ENCODE data around the gene NUDC. TPM values are rescaled to one million over a fixed set of nuclear protein-coding genes. Genes with fewer than 3 reads are reported as not detected.

The NUDC gene
- total RNA-seq, result 27.2 and 44.3 TPM in 2 replicates

GRCh38 chr1:26921540-26922430 is at the start of gene NUDC:
TSS of gene NUDC (plus strand) at chr1:26921743. CDS start at chr1:26921849, 106 bp downstream.

DNA sequence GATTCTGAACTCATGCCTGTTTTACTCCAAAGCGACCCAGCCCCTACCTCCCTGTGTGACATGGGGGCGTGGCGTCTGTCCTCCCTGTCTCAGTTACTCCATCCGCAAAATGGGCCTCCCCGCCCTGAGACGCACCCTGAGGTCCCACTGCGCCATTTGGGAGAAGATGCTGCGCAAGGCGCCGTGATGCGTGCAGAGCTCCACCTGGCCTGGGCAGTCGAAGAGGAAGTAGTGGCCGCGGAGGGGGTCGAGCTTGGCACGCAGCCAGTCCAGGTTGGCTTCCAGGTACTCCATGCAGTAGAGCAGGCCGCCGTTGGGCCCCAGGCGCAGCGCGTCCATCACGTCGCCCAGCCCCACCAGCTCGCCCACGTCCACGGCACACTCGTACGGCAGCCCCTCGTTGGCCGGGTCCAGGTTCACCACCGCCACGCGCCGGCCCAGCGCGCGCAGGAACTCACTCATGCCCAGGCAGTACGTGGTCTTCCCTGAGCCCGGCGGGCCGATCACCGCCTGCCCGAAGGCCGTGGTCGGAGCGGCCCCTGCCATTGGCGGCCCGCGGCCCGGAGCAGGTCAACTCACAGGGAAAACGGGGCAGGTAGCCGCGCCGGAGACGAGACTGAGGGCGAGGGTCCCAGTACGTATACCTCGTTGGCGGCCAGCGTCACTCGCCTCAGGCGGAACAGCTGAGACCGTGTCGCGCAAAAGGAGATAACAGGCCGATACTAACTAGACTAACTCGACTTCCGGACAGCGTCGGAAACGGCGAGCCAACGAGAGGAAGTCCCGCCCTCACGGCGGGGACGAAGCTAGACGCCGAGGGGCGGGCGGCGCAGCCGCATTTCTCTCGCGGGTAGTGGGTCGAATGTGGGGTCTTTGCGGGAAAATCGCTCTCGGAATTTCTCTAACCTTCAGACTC is 31.7 kb upstream of the NUDC start, which contains the start of gene GPN2:
GPN2 (minus strand) TSS at position 733 of the 916 bp plus-strand sequence; CDS start at position 546, 187 bp downstream.

GRCh38 chr1:26900001-26900814 is 21.3 kb upstream of the NUDC start, which contains the start of gene GPATCH3:
TSS of gene GPATCH3 (minus strand) at chr1:26900467. CDS start at chr1:26900442, 25 bp downstream.

GRCh38 chr1:26913754-26914619 is 7.6 kb upstream of the NUDC start, which contains the start of gene NR0B2:
TSS of gene NR0B2 (minus strand) at chr1:26913975. CDS start at chr1:26913940, 35 bp downstream.

GRCh38 chr1:26959722-26960624 is 38.4 kb downstream of the NUDC start, which contains the start of gene KDF1:
TSS of gene KDF1 (minus strand) at chr1:26960468. CDS start at chr1:26952380, 8,088 bp downstream.

GRCh38 chr1:26993237-26994019 is 71.9 kb downstream of the NUDC start, which contains the start of gene TRNP1:
TSS of gene TRNP1 (plus strand) at chr1:26993692. CDS start at chr1:26993787, 95 bp downstream.

Other genes starting within 250 kb of the NUDC start
- 15.9 and 20.3 TPM in 2 replicates for gene ARID1A, start 225.7 kb upstream of the NUDC start, total RNA-seq
- gene PIGV, start 133.8 kb upstream of the NUDC start, total RNA-seq, result 13.8 and 22.6 TPM in 2 replicates
- gene ZDHHC18, start 95.1 kb upstream of the NUDC start, total RNA-seq, result 7.6 and 10.0 TPM in 2 replicates
- 0.12 and 0.33 TPM in 2 replicates for gene SFN, start 58.6 kb upstream of the NUDC start, total RNA-seq
- 9.8 and 11.1 TPM in 2 replicates for gene GPN2, start 31.5 kb upstream of the NUDC start, total RNA-seq
- gene GPATCH3, start 21.3 kb upstream of the NUDC start, total RNA-seq, result 8.4 and 8.7 TPM in 2 replicates
- gene NR0B2, start 7.8 kb upstream of the NUDC start, total RNA-seq, result not detected in 2 replicates
- not detected in 2 replicates for gene KDF1, start 38.7 kb downstream of the NUDC start, total RNA-seq
- 28.4 and 62.3 TPM in 2 replicates for gene TRNP1, start 71.9 kb downstream of the NUDC start, total RNA-seq
- gene TENT5B, start 91.1 kb downstream of the NUDC start, total RNA-seq, result 1.4 and 5.4 TPM in 2 replicates
- gene SLC9A1, start 233.4 kb downstream of the NUDC start, total RNA-seq, result 8.4 and 14.5 TPM in 2 replicates

Data from uterine smooth muscle cell (primary cell).